GM12878 (cell line): ENCODE data around the gene PCDHGA7. TPM values are rescaled to one million over a fixed set of nuclear protein-coding genes. Genes with fewer than 3 reads are reported as not detected.

Experiments
- ATAC-seq: fragments of 200-7000 bp; cut with Tn5 transposase; 3 replicates; pipeline ENCODE4 v1.9.1; 2020; ENCODE audit warnings: mild to moderate bottlenecking, moderate library complexity
- BruUV-seq: library from RNA; stranded (reverse); fragments of 400-500 nt; replicated peaks from 2 replicates; lab custom pipeline; 2021; lab: Mats Ljungman, UMichigan
- CTCF ChIA-PET: fragments of 300-600 bp; sonication (Branson Sonifier 250); formaldehyde crosslinking; extraction: SDS; loops from one replicate; lab custom pipeline; 2021; ENCODE audit warnings: inconsistent platforms; lab: Yijun Ruan, JAX
- POLR2A ChIA-PET: fragments of 350-600 bp; formaldehyde crosslinking; extraction: SDS; loops from one replicate; lab custom pipeline; 2021; ENCODE audit warnings: inconsistent platforms; lab: Charles Lee
- RAD21 ChIA-PET: fragments of 300-600 bp; sonication (Branson Sonifier 250); formaldehyde crosslinking; loops from one replicate; lab custom pipeline; 2023; ENCODE audit warnings: antibody characterized with exemption; ENCODE audit not compliant: unreplicated experiment; lab: Charles Lee
- SMC1A ChIA-PET: fragments of 300-600 bp; sonication (Branson Sonifier 250); formaldehyde crosslinking; loops from one replicate; lab custom pipeline; 2023; ENCODE audit not compliant: unreplicated experiment, uncharacterized antibody; lab: Charles Lee
- DNase-seq: peaks from one replicate; pipeline ENCODE4 v3.0.0-alpha.2; 2011; ENCODE audit warnings: low read depth, low spot score
- FAIRE-seq: peaks from 3 replicates; lab custom pipeline; 2011; peaks lifted over from hg19 to GRCh38; lab: Jason Lieb, UNC
- H2AFZ ChIP-seq: 2 replicates; pipeline ENCODE4 v1.6.0; 2011; ENCODE audit warnings: low read depth, low read length, control low read depth; ENCODE audit not compliant: control insufficient read depth
- H3K27ac ChIP-seq: 2 replicates; pipeline ENCODE4 v1.5.1; 2011; ENCODE audit warnings: control low read depth; ENCODE audit not compliant: control insufficient read depth, insufficient read depth
- H3K27me3 ChIP-seq, 2 experiments: replicated peaks in 1 of 2; 2 replicates each; pipeline versions ENCODE4 v1.6.0 to v1.6.1; 2011; ENCODE audit warnings: low read length in 1 of 2; ENCODE audit not compliant: control insufficient read depth in 2 of 2, insufficient read depth in 2 of 2
- H3K36me3 ChIP-seq, 2 experiments: 2 replicates each; pipeline ENCODE4 v1.5.1; 2011; ENCODE audit warnings: low read length in 1 of 2; ENCODE audit not compliant: control insufficient read depth in 2 of 2, insufficient read depth in 2 of 2
- H3K4me1 ChIP-seq: 2 replicates; pipeline ENCODE4 v1.6.1; 2011; ENCODE audit warnings: mild to moderate bottlenecking, low read length, moderate library complexity, mixed read lengths; ENCODE audit not compliant: control insufficient read depth, insufficient read depth
- H3K4me2 ChIP-seq: 2 replicates; pipeline ENCODE4 v1.6.0; 2011; ENCODE audit warnings: control low read depth; ENCODE audit not compliant: control insufficient read depth, insufficient read depth
- H3K4me3 ChIP-seq: fragments of 200-600 bp; sonication (generic); 2 replicates; pipeline ENCODE4 v1.5.1; 2016
- H3K79me2 ChIP-seq: 2 replicates; pipeline ENCODE4 v1.6.0; 2011; ENCODE audit warnings: low read length; ENCODE audit not compliant: control insufficient read depth, insufficient read depth
- H3K9ac ChIP-seq: 2 replicates; pipeline ENCODE4 v1.8.0; 2011; ENCODE audit warnings: low read length, control low read depth, mixed read lengths; ENCODE audit not compliant: control insufficient read depth, insufficient read depth
- H3K9me3 ChIP-seq: replicated peaks from 3 replicates; pipeline ENCODE4 v1.5.1; 2011; ENCODE audit warnings: mild to moderate bottlenecking, low read length; ENCODE audit not compliant: control insufficient read depth, insufficient read depth
- H4K20me1 ChIP-seq: 2 replicates; pipeline ENCODE4 v1.6.0; 2011; ENCODE audit not compliant: control insufficient read depth, insufficient read depth
- CBX5 ChIP-seq: sonication (generic); IDR thresholded peaks from 2 replicates; pipeline ENCODE4 v1.6.1; 2016; ENCODE audit warnings: low read depth, moderate library complexity, mild to moderate bottlenecking, inconsistent platforms
- CEBPB ChIP-seq, 2 experiments: fragments of 150-350 bp in 1 of 2; IDR thresholded peaks; 2 replicates each; pipeline ENCODE4 v1.6.1; 2012 to 2014; ENCODE audit warnings: low read depth in 2 of 2, low read length in 2 of 2, borderline replicate concordance in 1 of 2, inconsistent platforms in 1 of 2
- DPF2 ChIP-seq: fragments of 450-650 bp; IDR thresholded peaks from 2 replicates; pipeline ENCODE4 v1.6.1; 2017; ENCODE audit warnings: mild to moderate bottlenecking
- GABPA ChIP-seq: IDR thresholded peaks from 2 replicates; pipeline ENCODE4 v1.6.1; 2014; ENCODE audit warnings: antibody characterized with exemption, low read depth, mild to moderate bottlenecking, inconsistent platforms
- GATAD2B ChIP-seq: fragments of 450-650 bp; conservative IDR thresholded peaks from 2 replicates; pipeline ENCODE4 v1.6.1; 2017; ENCODE audit warnings: low read depth, mild to moderate bottlenecking, moderate library complexity
- PML ChIP-seq: IDR thresholded peaks from 2 replicates; pipeline ENCODE4 v1.6.1; 2012; ENCODE audit warnings: low read length, inconsistent platforms
- POLR2AphosphoS5 ChIP-seq: IDR thresholded peaks from 2 replicates; pipeline ENCODE4 v1.6.1; 2011; ENCODE audit warnings: mild to moderate bottlenecking, low read length, inconsistent platforms
- RUNX3 ChIP-seq: IDR thresholded peaks from 2 replicates; pipeline ENCODE4 v1.6.1; 2012; ENCODE audit warnings: low read length, inconsistent platforms
- SMC3 ChIP-seq: IDR thresholded peaks from 2 replicates; pipeline ENCODE4 v1.6.1; 2011; ENCODE audit warnings: low read length, improper control_type of control experiment, borderline replicate concordance
- TAF1 ChIP-seq: IDR thresholded peaks from 2 replicates; pipeline ENCODE4 v1.6.1; 2011; ENCODE audit warnings: mild to moderate bottlenecking, low read depth, low read length, borderline replicate concordance
- YY1 ChIP-seq: IDR thresholded peaks from 2 replicates; pipeline ENCODE4 v1.6.1; 2011; ENCODE audit warnings: low read depth, mild to moderate bottlenecking, low read length
- WGBS: methylation state at CpG from one replicate; pipeline ENCODE4 v1.1.6; 2016; ENCODE audit warnings: low lambda C conversion rate; ENCODE audit not compliant: insufficient replicate concordance, insufficient coverage; ENCODE audit errors: missing lambda C conversion rate; 5-methylcytosine and 5-hydroxymethylcytosine counted together
- in situ Hi-C: fragments of 300-500 bp; cut with MboI; formaldehyde crosslinking; loops from 9 replicates; pipeline ENCODE4 v1.14.3; 2018; ENCODE audit warnings: mixed read lengths
- intact Hi-C: fragments of 100-400 bp; cut with micrococcal nuclease; formaldehyde crosslinking; loops from one replicate; pipeline ENCODE4 v1.14.2; 2022; ENCODE audit not compliant: unreplicated experiment
- polyA plus RNA-seq, 11 experiments: library from polyadenylated mRNA; depleted of rRNA in 4 of 11; unstranded in 6 of 11; stranded (reverse) in 5 of 11; fragments of >200 nt; fragmentation: Nextera tagmentation in 4 of 11; fragmentation: Illumina TruSeq in 1 of 11; extraction: Ambion mirVana in 4 of 11; extraction: Trizol in 1 of 11; gene quantifications; 1 replicate in 1 of 11; 2 replicates in 10 of 11; pipeline versions ENCODE4 v1.2.1 to v1.2.3, GENCODE V29; 2011 to 2016; ENCODE audit warnings: inconsistent platforms in 2 of 11, missing spikeins in 2 of 11, low read depth in 1 of 11
- total RNA-seq, 4 experiments: library from RNA; depleted of rRNA in 3 of 4; stranded (reverse); fragments of >200 nt in 3 of 4; fragmentation: Illumina TruSeq in 1 of 4; extraction: Trizol in 1 of 4; gene quantifications; 2 replicates each; pipeline versions ENCODE4 v1.2.1 to v1.2.3, GENCODE V29; 2013 to 2021
- TF ChIP-seq, protein P1 (sequence below): fragments of 150-350 bp; IDR thresholded peaks from 2 replicates; pipeline ENCODE4 v1.6.1; 2014; ENCODE audit warnings: mild to moderate bottlenecking, low read depth, low read length
- TF ChIP-seq, protein P2 (sequence below): fragments of 450-650 bp; conservative IDR thresholded peaks from 2 replicates; pipeline ENCODE4 v1.6.1; 2017; ENCODE audit warnings: mild to moderate bottlenecking, moderate library complexity

The PCDHGA7 gene
- total and polyA plus RNA-seq, 10 of the 15 experiments (the other 5 are each of a cell fraction or from before 2014, with no cell fraction given), result 0.01 to 0.18 (median 0.08) TPM; not detected in 3

DNA sequence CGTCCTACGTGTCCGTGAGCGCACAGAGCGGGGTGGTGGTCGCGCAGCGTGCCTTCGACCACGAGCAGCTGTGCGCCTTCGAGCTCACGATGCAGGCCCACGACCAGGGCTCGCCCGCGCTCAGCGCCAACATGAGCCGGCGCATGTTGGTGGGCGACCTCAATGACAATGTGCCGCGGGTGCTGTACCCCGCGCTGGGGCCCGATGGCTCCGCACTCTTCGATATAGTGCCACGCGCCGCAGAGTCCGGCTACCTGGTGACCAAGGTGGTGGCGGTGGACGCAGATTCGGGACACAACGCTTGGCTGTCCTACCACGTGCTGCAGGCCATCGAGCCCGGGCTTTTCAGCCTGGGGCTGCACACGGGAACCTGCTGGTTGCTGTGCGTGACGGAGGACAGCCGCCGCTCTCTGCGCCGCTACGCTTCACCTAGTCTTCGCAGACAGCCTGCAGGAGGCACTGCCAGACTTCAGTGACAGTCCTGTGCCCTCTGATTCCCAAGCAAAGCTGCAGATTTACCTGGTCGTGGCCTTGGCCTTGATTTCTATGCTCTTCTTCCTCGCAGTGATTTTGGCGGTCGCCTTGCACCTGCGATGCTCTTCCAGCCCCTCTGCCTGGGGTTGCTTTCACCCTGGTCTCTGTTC, 45.4 kb downstream of the PCDHGA7 start:
- H3K36me3 ChIP-seq, result no peaks in the 10 kb centered on the region

More for the DNA sequence above, 45.4 kb downstream of the PCDHGA7 start:
- no peak overlapping the region for H3K27ac ChIP-seq
- intact Hi-C loops (no loop called here), in situ Hi-C loops (no loop called here)
- POLR2A ChIA-PET, result no interaction called here
- ATAC-seq, result no peak
- RAD21 ChIA-PET, result no interaction called here
- no peak overlapping the region for H3K4me3 ChIP-seq
- 97% methylated on average over 52 of the region's 53 CpGs for WGBS
- no peaks in the 10 kb centered on the region; a peak in 1 of 4 replicates for H3K27me3 ChIP-seq
- H4K20me1 ChIP-seq, result no peaks in the 10 kb centered on the region
- no peak for DNase-seq
- no peaks in the 10 kb centered on the region for H3K79me2 ChIP-seq
- no peak overlapping the region for H3K4me2 ChIP-seq
- BruUV-seq, result no TSS peak
- SMC1A ChIA-PET, result interaction anchor here (0.7 to 1.5 kb wide), 4 partner anchors 10 to 183 kb away, joined by 3 to 4 read pairs (median 3); partner anchors contain the start of genes PCDHB15 and PCDHGB7
- H3K4me1 ChIP-seq, result no peaks in the 10 kb centered on the region; the same call in 1 of the 2 replicates
- H2AFZ ChIP-seq, result no peak overlapping the region
- TF ChIP-seq TAF1, result no peak
- TF ChIP-seq RUNX3, result no peak
- TF ChIP-seq GATAD2B, result no peak
- no peak for TF ChIP-seq POLR2AphosphoS5
- no peak for TF ChIP-seq YY1
- TF ChIP-seq, protein P1, sequence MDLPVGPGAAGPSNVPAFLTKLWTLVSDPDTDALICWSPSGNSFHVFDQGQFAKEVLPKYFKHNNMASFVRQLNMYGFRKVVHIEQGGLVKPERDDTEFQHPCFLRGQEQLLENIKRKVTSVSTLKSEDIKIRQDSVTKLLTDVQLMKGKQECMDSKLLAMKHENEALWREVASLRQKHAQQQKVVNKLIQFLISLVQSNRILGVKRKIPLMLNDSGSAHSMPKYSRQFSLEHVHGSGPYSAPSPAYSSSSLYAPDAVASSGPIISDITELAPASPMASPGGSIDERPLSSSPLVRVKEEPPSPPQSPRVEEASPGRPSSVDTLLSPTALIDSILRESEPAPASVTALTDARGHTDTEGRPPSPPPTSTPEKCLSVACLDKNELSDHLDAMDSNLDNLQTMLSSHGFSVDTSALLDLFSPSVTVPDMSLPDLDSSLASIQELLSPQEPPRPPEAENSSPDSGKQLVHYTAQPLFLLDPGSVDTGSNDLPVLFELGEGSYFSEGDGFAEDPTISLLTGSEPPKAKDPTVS, result no peak
- no peak for TF ChIP-seq SMC3
- no peak for TF ChIP-seq CBX5
- TF ChIP-seq PML, result no peak
- TF ChIP-seq GABPA, result no peak
- no peak for TF ChIP-seq DPF2
- TF ChIP-seq, protein P2, sequence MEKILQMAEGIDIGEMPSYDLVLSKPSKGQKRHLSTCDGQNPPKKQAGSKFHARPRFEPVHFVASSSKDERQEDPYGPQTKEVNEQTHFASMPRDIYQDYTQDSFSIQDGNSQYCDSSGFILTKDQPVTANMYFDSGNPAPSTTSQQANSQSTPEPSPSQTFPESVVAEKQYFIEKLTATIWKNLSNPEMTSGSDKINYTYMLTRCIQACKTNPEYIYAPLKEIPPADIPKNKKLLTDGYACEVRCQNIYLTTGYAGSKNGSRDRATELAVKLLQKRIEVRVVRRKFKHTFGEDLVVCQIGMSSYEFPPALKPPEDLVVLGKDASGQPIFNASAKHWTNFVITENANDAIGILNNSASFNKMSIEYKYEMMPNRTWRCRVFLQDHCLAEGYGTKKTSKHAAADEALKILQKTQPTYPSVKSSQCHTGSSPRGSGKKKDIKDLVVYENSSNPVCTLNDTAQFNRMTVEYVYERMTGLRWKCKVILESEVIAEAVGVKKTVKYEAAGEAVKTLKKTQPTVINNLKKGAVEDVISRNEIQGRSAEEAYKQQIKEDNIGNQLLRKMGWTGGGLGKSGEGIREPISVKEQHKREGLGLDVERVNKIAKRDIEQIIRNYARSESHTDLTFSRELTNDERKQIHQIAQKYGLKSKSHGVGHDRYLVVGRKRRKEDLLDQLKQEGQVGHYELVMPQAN, result no peak
- TF ChIP-seq CEBPB (IDR thresholded peaks at IDR 0.05; ENCODE audit: borderline replicate concordance in 1 of 2, low read depth in 2 of 2, low read length in 2 of 2), result no peak
- CTCF ChIA-PET, result interaction anchor here (1.1 to 4.2 kb wide), 5 partner anchors 15 to 136 kb away, joined by 3 to 61 read pairs (median 3); partner anchors contain the start of genes PCDHGA10 and PCDHGC3
- H3K9me3 ChIP-seq, result peaks cover 23% of the 10 kb centered on the region; the same call in 2 of the 3 replicates
- FAIRE-seq, result no peak
- no peak overlapping the region for H3K9ac ChIP-seq
